WTC11 (cell line): Measurements from ENCODE around the gene SUSD4. TPM values are rescaled to one million over a fixed set of nuclear protein-coding genes. Genes with fewer than 3 reads are reported as not detected.

Experiments used
- ATAC-seq: fragments of 200-7000 bp; cut with Tn5 transposase; 2 replicates; pipeline ENCODE4 v1.10.0; 2021; ENCODE audit warnings: mild to moderate bottlenecking, moderate library complexity
- CTCF ChIA-PET: fragments of 300-600 bp; sonication (Branson Sonifier 250); formaldehyde crosslinking; loops from one replicate; lab custom pipeline; 2021; ENCODE audit warnings: antibody characterized with exemption; lab: Charles Lee
- POLR2A ChIA-PET: fragments of 350-600 bp; sonication (Branson Sonifier 250); formaldehyde crosslinking; loops from one replicate; lab custom pipeline; 2021; ENCODE audit warnings: antibody characterized with exemption; lab: Charles Lee
- DNase-seq: peaks from one replicate; pipeline ENCODE4 v3.0.0; 2021; ENCODE audit warnings: low spot score
- H3K27ac Mint-ChIP-seq: 2 replicates; pipeline ENCODE4 v1.8.0; 2021; ENCODE audit warnings: mixed read lengths
- H3K27me3 Mint-ChIP-seq: 2 replicates; pipeline ENCODE4 v1.8.0; 2021; ENCODE audit warnings: low read depth, mild to moderate bottlenecking, moderate library complexity, mixed read lengths
- H3K36me3 Mint-ChIP-seq: 2 replicates; pipeline ENCODE4 v1.8.0; 2021; ENCODE audit warnings: mixed read lengths
- H3K4me1 Mint-ChIP-seq: 2 replicates; pipeline ENCODE4 v1.8.0; 2022; ENCODE audit warnings: mixed read lengths
- H3K4me3 Mint-ChIP-seq: 2 replicates; pipeline ENCODE4 v1.8.0; 2021; ENCODE audit warnings: mild to moderate bottlenecking, moderate library complexity, mixed read lengths
- H3K9me3 Mint-ChIP-seq: 2 replicates; pipeline ENCODE4 v1.8.0; 2021; ENCODE audit warnings: mixed read lengths
- ESRRA ChIP-seq: sonication (generic); formaldehyde crosslinking; IDR thresholded peaks from 2 replicates; pipeline ENCODE4 v1.8.1; 2022; ENCODE audit warnings: mild to moderate bottlenecking, missing genetic modification reagents, borderline replicate concordance
- GABPB1 ChIP-seq: sonication (generic); formaldehyde crosslinking; IDR thresholded peaks from 2 replicates; pipeline ENCODE4 v1.8.1; 2023; ENCODE audit warnings: mild to moderate bottlenecking, missing genetic modification reagents
- GTF2I ChIP-seq: fragments of 250-450 bp; sonication (Bioruptor Pico); conservative IDR thresholded peaks from 2 replicates; pipeline ENCODE4 v1.4.0; 2021; ENCODE audit warnings: mild to moderate bottlenecking
- IRF2 ChIP-seq: sonication (generic); formaldehyde crosslinking; IDR thresholded peaks from 2 replicates; pipeline ENCODE4 v1.8.0; 2022; ENCODE audit warnings: low read depth, missing genetic modification reagents, borderline replicate concordance
- JAZF1 ChIP-seq: fragments of 250-450 bp; sonication (Bioruptor Pico); IDR thresholded peaks from 2 replicates; pipeline ENCODE4 v1.9.0; 2021; ENCODE audit warnings: moderate library complexity, mild to moderate bottlenecking, inconsistent platforms
- KAT7 ChIP-seq: sonication (generic); formaldehyde crosslinking; IDR thresholded peaks from 2 replicates; pipeline ENCODE4 v1.8.1; 2023; ENCODE audit warnings: missing genetic modification reagents, mild to moderate bottlenecking, borderline replicate concordance
- RELA ChIP-seq: sonication (generic); formaldehyde crosslinking; IDR thresholded peaks from 2 replicates; pipeline ENCODE4 v1.8.1; 2022; ENCODE audit warnings: missing genetic modification reagents, mild to moderate bottlenecking, borderline replicate concordance
- SP1 ChIP-seq: sonication (generic); formaldehyde crosslinking; conservative IDR thresholded peaks from 2 replicates; pipeline ENCODE4 v1.8.1; 2022; ENCODE audit warnings: missing genetic modification reagents
- STAT6 ChIP-seq: sonication (generic); formaldehyde crosslinking; conservative IDR thresholded peaks from 2 replicates; pipeline ENCODE4 v1.8.1; 2023; ENCODE audit warnings: mild to moderate bottlenecking, low read depth, missing genetic modification reagents, moderate library complexity
- ZNF281 ChIP-seq: sonication (generic); formaldehyde crosslinking; IDR thresholded peaks from 2 replicates; pipeline ENCODE4 v1.8.0; 2023; ENCODE audit warnings: mild to moderate bottlenecking, missing genetic modification reagents
- ZNF532 ChIP-seq: fragments of 250-450 bp; sonication (Bioruptor Pico); IDR thresholded peaks from 2 replicates; pipeline ENCODE4 v1.9.0; 2021; ENCODE audit warnings: mild to moderate bottlenecking, borderline replicate concordance
- total RNA-seq: library from RNA; stranded (reverse); gene quantifications from 3 replicates; pipeline ENCODE4 v1.2.3, GENCODE V29; 2021
- TF ChIP-seq, protein P1 (sequence below): sonication (generic); formaldehyde crosslinking; IDR thresholded peaks from 2 replicates; pipeline ENCODE4 v1.8.0; 2023; ENCODE audit warnings: missing genetic modification reagents, mild to moderate bottlenecking, borderline replicate concordance
- TF ChIP-seq, protein P2 (sequence below): sonication (generic); formaldehyde crosslinking; IDR thresholded peaks from 2 replicates; pipeline ENCODE4 v1.8.1; 2022; ENCODE audit warnings: missing genetic modification reagents, borderline replicate concordance
- TF ChIP-seq, protein P3 (sequence below): sonication (generic); formaldehyde crosslinking; IDR thresholded peaks from 2 replicates; pipeline ENCODE4 v1.8.0; 2023; ENCODE audit warnings: missing genetic modification reagents
- TF ChIP-seq, protein P4 (sequence below): fragments of 250-450 bp; sonication (Bioruptor Pico); IDR thresholded peaks from 2 replicates; pipeline ENCODE4 v2.1.2; 2022; ENCODE audit warnings: mild to moderate bottlenecking, moderate library complexity

SUSD4 gene
- total RNA-seq, 1 experiment from 2014 or later, result 1.8 TPM

DNA sequence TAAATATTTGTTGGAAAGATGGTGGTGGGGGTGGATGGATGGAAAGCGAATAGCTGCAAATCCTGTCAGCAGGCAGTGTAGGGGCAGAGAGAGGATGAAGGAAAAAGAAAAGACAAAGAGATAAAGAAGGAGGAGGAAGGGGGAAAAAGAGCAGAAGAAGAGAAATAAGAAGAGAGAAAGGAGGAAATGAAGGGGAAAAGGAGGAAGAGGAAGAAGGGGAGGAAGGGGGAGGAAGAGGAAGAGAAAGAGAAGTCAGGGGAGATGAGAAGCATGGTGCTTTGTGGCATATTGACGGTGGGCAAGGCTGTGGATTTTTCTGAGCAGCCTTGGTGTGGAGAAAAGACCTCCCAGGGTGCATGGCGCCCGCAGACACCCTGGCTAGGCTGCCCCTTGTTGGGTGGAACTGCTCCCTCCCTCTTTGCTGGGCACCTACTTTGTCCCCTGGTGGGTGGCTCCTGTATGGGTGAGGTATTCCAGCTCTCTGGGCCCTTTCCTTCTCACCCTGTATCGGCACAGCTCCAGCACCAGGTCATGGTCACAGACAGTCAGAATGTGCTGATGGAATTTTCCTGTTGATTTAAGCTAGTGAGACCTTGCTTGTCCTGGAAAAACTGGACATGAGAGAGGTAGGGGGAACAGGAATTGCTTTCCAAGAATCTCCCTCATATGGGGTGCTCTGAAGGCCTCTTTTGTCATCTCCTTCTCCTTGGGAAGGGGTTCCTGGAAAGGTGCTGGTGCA is 175.2 kb downstream of the SUSD4 start (continued):
- TF ChIP-seq, protein P1, sequence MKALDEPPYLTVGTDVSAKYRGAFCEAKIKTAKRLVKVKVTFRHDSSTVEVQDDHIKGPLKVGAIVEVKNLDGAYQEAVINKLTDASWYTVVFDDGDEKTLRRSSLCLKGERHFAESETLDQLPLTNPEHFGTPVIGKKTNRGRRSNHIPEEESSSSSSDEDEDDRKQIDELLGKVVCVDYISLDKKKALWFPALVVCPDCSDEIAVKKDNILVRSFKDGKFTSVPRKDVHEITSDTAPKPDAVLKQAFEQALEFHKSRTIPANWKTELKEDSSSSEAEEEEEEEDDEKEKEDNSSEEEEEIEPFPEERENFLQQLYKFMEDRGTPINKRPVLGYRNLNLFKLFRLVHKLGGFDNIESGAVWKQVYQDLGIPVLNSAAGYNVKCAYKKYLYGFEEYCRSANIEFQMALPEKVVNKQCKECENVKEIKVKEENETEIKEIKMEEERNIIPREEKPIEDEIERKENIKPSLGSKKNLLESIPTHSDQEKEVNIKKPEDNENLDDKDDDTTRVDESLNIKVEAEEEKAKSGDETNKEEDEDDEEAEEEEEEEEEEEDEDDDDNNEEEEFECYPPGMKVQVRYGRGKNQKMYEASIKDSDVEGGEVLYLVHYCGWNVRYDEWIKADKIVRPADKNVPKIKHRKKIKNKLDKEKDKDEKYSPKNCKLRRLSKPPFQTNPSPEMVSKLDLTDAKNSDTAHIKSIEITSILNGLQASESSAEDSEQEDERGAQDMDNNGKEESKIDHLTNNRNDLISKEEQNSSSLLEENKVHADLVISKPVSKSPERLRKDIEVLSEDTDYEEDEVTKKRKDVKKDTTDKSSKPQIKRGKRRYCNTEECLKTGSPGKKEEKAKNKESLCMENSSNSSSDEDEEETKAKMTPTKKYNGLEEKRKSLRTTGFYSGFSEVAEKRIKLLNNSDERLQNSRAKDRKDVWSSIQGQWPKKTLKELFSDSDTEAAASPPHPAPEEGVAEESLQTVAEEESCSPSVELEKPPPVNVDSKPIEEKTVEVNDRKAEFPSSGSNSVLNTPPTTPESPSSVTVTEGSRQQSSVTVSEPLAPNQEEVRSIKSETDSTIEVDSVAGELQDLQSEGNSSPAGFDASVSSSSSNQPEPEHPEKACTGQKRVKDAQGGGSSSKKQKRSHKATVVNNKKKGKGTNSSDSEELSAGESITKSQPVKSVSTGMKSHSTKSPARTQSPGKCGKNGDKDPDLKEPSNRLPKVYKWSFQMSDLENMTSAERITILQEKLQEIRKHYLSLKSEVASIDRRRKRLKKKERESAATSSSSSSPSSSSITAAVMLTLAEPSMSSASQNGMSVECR, result no peak
- TF ChIP-seq GABPB1 (CRISPR knock-in tag) (no peak), IRF2 (CRISPR knock-in tag) (no peak), ZNF532 (no peak), STAT6 (CRISPR knock-in tag) (no peak)
- TF ChIP-seq, protein P2, sequence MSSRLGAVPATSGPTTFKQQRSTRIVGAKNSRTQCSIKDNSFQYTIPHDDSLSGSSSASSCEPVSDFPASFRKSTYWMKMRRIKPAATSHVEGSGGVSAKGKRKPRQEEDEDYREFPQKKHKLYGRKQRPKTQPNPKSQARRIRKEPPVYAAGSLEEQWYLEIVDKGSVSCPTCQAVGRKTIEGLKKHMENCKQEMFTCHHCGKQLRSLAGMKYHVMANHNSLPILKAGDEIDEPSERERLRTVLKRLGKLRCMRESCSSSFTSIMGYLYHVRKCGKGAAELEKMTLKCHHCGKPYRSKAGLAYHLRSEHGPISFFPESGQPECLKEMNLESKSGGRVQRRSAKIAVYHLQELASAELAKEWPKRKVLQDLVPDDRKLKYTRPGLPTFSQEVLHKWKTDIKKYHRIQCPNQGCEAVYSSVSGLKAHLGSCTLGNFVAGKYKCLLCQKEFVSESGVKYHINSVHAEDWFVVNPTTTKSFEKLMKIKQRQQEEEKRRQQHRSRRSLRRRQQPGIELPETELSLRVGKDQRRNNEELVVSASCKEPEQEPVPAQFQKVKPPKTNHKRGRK (CRISPR knock-in tag), result no peak
- TF ChIP-seq, all 79 proteins: peak for 0

- Mint-ChIP-seq H3K4me1 (no peaks in the 10 kb centered on the region), H3K27me3 (peaks cover 30% of the 10 kb centered on the region), H3K27ac (no peak overlapping the region), H3K36me3 (no peaks in the 10 kb centered on the region), H3K4me3 (no peak overlapping the region), H3K9me3 (no peaks in the 10 kb centered on the region)
- POLR2A ChIA-PET, result no interaction called here
- ATAC-seq (no peak), DNase-seq (no peak)
- CTCF ChIA-PET, result interaction anchor here (1.1 to 1.5 kb wide), 2 partner anchors 53 to 345 kb away, joined by 5 to 10 read pairs; no protein-coding TSS in a partner anchor
- no peak for TF ChIP-seq ZNF281 (CRISPR knock-in tag)
- no peak for TF ChIP-seq ESRRA (CRISPR knock-in tag)
- TF ChIP-seq SP1, result no peak
- TF ChIP-seq RELA (CRISPR knock-in tag), result no peak
- TF ChIP-seq, protein P3, sequence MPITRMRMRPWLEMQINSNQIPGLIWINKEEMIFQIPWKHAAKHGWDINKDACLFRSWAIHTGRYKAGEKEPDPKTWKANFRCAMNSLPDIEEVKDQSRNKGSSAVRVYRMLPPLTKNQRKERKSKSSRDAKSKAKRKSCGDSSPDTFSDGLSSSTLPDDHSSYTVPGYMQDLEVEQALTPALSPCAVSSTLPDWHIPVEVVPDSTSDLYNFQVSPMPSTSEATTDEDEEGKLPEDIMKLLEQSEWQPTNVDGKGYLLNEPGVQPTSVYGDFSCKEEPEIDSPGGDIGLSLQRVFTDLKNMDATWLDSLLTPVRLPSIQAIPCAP, result no peak
- TF ChIP-seq GTF2I, result no peak
- TF ChIP-seq KAT7 (CRISPR knock-in tag), result no peak
- no peak for TF ChIP-seq JAZF1 (CRISPR knock-in tag)
- TF ChIP-seq, protein P4, sequence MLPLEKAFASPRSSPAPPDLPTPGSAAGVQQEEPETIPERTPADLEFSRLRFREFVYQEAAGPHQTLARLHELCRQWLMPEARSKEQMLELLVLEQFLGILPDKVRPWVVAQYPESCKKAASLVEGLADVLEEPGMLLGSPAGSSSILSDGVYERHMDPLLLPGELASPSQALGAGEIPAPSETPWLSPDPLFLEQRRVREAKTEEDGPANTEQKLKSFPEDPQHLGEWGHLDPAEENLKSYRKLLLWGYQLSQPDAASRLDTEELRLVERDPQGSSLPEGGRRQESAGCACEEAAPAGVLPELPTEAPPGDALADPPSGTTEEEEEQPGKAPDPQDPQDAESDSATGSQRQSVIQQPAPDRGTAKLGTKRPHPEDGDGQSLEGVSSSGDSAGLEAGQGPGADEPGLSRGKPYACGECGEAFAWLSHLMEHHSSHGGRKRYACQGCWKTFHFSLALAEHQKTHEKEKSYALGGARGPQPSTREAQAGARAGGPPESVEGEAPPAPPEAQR, result no peak
These were observed 177.2 kb downstream of the SUSD4 start for GRCh38 chr1:223186800-223187199.
